ENCODE results near the gene BPIFA1. TPM values are rescaled to one million over a fixed set of nuclear protein-coding genes. Genes with fewer than 3 reads are reported as not detected.

BPIFA1 gene
- total RNA-seq, 1 donor from 2014 or later, result 28.4 TPM

GRCh38 chr20:33192912-33193501 lies 42.8 kb upstream of the BPIFA1 start:
- ATAC-seq (no peak), DNase-seq (no peak)
- TF ChIP-seq, protein P1, sequence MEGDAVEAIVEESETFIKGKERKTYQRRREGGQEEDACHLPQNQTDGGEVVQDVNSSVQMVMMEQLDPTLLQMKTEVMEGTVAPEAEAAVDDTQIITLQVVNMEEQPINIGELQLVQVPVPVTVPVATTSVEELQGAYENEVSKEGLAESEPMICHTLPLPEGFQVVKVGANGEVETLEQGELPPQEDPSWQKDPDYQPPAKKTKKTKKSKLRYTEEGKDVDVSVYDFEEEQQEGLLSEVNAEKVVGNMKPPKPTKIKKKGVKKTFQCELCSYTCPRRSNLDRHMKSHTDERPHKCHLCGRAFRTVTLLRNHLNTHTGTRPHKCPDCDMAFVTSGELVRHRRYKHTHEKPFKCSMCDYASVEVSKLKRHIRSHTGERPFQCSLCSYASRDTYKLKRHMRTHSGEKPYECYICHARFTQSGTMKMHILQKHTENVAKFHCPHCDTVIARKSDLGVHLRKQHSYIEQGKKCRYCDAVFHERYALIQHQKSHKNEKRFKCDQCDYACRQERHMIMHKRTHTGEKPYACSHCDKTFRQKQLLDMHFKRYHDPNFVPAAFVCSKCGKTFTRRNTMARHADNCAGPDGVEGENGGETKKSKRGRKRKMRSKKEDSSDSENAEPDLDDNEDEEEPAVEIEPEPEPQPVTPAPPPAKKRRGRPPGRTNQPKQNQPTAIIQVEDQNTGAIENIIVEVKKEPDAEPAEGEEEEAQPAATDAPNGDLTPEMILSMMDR (IDR thresholded peaks at IDR 0.05), result no peak
- no peak overlapping the region for H3K27ac ChIP-seq
- H3K36me3 ChIP-seq, result no peaks in the 10 kb centered on the region
- no peak overlapping the region for H3K4me3 ChIP-seq
- no peaks in the 10 kb centered on the region for H3K4me1 ChIP-seq
- no peaks in the 10 kb centered on the region for H3K27me3 ChIP-seq (ENCODE audit: low read depth)
- H3K9me3 ChIP-seq, result no peaks in the 10 kb centered on the region
- intact Hi-C loops (cut with DNase I), result no loop called here

DNA sequence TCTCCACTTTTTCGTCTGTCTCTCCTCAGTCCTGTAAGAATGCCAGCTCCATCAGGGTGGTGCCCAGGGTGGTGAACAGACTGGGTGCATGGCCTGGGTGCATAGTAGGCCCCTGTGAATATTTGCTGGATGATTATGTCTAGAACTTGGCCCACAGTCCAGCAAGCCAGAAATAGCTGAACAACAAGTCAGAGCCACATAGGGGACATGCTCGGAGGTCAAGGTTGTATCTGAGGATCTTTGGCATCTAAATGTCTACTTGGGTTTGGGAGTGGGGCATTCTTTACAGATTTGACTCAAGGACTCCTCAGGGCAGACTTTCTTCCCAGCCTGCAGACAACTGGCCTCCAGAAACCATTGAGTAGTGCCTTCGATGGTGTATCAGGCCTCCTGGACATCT lies 36.8 kb upstream of the BPIFA1 start:
- Histone ChIP-seq H3K4me1 (no peaks in the 10 kb centered on the region), H3K4me3 (no peak overlapping the region), H3K9me3 (no peaks in the 10 kb centered on the region), H3K27ac (no peak overlapping the region), H3K36me3 (no peaks in the 10 kb centered on the region), H3K27me3 (ENCODE audit: low read depth) (peaks cover 5% of the 10 kb centered on the region)
- no peak for ATAC-seq
- TF ChIP-seq, protein P1 (IDR thresholded peaks at IDR 0.05), result no peak
- DNase-seq, result no peak
- intact Hi-C loops (cut with DNase I), result no loop called here

- no peak overlapping the region for H3K27ac ChIP-seq
- no peak overlapping the region for H3K4me3 ChIP-seq
- ATAC-seq, result no peak
- H3K36me3 ChIP-seq, result no peaks in the 10 kb centered on the region
- peaks cover 5% of the 10 kb centered on the region for H3K27me3 ChIP-seq (ENCODE audit: low read depth)
- H3K4me1 ChIP-seq, result no peaks in the 10 kb centered on the region
- DNase-seq, result no peak
- TF ChIP-seq, protein P1 (IDR thresholded peaks at IDR 0.05), result no peak
- intact Hi-C loops (cut with DNase I), result no loop called here
- H3K9me3 ChIP-seq, result no peaks in the 10 kb centered on the region
Measured at GRCh38 chr20:33202451-33202850, 33.3 kb upstream of the BPIFA1 start.

DNA sequence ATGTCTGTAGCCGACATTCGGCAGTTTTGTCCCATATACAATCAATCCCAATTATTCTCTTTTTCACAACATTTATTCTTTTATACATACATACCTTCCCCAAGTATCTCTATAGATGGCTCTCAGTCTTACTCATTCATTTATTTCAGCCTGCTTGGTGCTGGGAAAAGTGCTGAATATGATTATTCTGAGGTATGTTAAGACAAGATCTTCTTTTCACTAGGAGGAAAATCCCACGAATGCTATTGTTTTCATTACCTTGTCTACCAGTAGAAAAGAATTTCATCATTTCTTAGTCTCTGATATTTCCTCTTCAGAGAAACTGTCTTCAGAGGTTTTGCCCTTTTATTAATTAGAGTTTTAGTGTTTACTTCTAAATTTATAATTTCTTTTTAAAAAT lies 32.4 kb upstream of the BPIFA1 start:
- intact Hi-C loops (cut with DNase I), result no loop called here
- no peak for DNase-seq

DNA sequence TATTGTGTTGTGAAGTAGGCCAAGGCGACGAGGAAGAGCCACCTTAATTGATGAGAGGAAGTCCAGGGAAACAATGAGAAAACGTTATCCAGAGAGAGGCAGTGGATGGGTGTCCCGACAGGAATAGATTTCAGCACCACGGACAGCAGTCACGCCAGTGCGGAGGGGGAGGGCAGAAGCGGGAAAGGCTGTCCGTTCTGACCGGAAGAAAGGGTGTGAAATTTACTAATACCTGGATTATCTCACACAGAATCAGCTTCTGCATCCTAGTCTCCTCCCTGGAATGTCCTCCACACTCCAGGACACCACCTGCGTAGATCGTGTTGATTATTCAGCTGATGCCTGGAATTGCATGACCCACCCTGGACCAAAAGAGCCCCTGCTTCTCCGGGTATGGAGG lies 26.0 kb upstream of the BPIFA1 start:
- no peaks in the 10 kb centered on the region for H3K36me3 ChIP-seq
- no peaks in the 10 kb centered on the region for H3K9me3 ChIP-seq
- peak; percentile 78 to 82 for ATAC-seq
- TF ChIP-seq, protein P1 (IDR thresholded peaks at IDR 0.05), result no peak
- no peak overlapping the region for H3K4me3 ChIP-seq
- H3K27ac ChIP-seq, result no peak overlapping the region
- peaks cover 13% of the 10 kb centered on the region for H3K27me3 ChIP-seq (ENCODE audit: low read depth)
- H3K4me1 ChIP-seq, result no peaks in the 10 kb centered on the region
- intact Hi-C loops (cut with DNase I), result no loop called here
- DNase-seq, result peak; percentile 70

More for the DNA sequence above, 32.4 kb upstream of the BPIFA1 start:
- H3K9me3 ChIP-seq, result no peaks in the 10 kb centered on the region
- H3K4me1 ChIP-seq, result no peaks in the 10 kb centered on the region
- no peak for ATAC-seq
- no peaks in the 10 kb centered on the region for H3K36me3 ChIP-seq
- no peak overlapping the region for H3K4me3 ChIP-seq
- no peak overlapping the region for H3K27ac ChIP-seq
- H3K27me3 ChIP-seq (ENCODE audit: low read depth), result peaks cover 5% of the 10 kb centered on the region
- TF ChIP-seq, protein P1 (IDR thresholded peaks at IDR 0.05), result no peak
